HepG2 (cell line): ENCODE results near the gene DGCR2.

Experiments
- TF ChIP-seq, protein P1 (sequence below): conservative IDR thresholded peaks from 2 replicates; pipeline ENCODE4 v1.6.1; 2018; ENCODE audit warnings: missing genetic modification reagents
- TF ChIP-seq, protein P2 (sequence below): sonication (generic); formaldehyde crosslinking; IDR thresholded peaks from 2 replicates; pipeline ENCODE4 v1.4.0; 2020; ENCODE audit warnings: missing genetic modification reagents

DNA sequence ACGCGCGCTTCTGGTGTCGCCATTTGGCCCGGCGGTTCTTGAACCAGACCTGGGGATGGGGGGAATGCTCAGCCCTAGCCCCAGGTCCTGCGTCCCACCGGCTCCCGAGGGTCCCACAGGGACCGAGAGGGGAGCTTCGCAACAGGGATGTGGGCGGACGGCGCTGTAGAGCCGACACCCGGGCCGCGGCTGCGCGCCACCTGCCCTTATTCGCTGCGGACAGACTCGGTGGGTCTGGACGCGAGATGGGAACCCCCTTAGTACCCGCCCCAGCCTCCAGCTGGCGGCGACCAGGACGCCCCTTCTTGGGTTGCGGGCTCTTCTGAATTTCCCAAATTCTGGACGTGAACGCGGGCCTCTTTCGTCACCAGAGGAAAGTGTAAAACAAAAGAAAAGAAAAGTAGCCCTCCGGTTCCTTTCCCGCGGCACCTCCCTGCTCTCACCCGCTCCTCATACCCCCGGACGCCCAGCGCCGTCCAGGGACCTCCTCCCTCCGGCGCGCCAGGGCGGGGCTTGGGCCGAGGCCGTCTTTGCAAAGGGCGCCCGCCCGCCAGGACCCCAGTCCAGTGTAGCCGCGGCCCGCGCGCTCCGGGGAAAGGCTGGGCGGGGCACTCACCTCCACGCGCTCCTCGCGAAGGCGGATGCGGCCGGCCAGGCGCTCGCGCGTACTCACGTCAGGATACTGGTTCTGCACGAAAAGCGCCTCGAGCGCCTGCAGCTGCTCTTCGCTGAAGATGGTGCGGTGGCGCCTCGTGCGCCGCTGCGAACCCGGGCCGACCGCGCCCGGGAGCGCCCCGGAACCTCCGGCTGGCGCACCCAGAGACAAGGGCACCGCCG lies 27.1 kb upstream of the DGCR2 start:
- TF ChIP-seq, protein P1, sequence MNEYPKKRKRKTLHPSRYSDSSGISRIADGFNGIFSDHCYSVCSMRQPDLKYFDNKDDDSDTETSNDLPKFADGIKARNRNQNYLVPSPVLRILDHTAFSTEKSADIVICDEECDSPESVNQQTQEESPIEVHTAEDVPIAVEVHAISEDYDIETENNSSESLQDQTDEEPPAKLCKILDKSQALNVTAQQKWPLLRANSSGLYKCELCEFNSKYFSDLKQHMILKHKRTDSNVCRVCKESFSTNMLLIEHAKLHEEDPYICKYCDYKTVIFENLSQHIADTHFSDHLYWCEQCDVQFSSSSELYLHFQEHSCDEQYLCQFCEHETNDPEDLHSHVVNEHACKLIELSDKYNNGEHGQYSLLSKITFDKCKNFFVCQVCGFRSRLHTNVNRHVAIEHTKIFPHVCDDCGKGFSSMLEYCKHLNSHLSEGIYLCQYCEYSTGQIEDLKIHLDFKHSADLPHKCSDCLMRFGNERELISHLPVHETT: no peak
- TF ChIP-seq, protein P2, sequence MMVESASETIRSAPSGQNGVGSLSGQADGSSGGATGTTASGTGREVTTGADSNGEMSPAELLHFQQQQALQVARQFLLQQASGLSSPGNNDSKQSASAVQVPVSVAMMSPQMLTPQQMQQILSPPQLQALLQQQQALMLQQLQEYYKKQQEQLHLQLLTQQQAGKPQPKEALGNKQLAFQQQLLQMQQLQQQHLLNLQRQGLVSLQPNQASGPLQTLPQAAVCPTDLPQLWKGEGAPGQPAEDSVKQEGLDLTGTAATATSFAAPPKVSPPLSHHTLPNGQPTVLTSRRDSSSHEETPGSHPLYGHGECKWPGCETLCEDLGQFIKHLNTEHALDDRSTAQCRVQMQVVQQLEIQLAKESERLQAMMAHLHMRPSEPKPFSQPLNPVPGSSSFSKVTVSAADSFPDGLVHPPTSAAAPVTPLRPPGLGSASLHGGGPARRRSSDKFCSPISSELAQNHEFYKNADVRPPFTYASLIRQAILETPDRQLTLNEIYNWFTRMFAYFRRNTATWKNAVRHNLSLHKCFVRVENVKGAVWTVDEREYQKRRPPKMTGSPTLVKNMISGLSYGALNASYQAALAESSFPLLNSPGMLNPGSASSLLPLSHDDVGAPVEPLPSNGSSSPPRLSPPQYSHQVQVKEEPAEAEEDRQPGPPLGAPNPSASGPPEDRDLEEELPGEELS (CRISPR knock-in tag): no peak
